ENCODE data around the gene SOX4. TPM values are rescaled to one million over a fixed set of nuclear protein-coding genes. Genes with fewer than 3 reads are reported as not detected.

SOX4 gene
- total RNA-seq, 2 experiments from 2014 or later = 0.05 to 0.12 TPM

DNA sequence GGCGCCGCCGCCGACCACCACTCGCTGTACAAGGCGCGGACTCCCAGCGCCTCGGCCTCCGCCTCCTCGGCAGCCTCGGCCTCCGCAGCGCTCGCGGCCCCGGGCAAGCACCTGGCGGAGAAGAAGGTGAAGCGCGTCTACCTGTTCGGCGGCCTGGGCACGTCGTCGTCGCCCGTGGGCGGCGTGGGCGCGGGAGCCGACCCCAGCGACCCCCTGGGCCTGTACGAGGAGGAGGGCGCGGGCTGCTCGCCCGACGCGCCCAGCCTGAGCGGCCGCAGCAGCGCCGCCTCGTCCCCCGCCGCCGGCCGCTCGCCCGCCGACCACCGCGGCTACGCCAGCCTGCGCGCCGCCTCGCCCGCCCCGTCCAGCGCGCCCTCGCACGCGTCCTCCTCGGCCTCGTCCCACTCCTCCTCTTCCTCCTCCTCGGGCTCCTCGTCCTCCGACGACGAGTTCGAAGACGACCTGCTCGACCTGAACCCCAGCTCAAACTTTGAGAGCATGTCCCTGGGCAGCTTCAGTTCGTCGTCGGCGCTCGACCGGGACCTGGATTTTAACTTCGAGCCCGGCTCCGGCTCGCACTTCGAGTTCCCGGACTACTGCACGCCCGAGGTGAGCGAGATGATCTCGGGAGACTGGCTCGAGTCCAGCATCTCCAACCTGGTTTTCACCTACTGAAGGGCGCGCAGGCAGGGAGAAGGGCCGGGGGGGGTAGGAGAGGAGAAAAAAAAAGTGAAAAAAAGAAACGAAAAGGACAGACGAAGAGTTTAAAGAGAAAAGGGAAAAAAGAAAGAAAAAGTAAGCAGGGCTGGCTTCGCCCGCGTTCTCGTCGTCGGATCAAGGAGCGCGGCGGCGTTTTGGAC lies 2.0 kb downstream of the SOX4 start:
- peak; percentile 18 for DNase-seq
- CTCF ChIA-PET = interaction anchor here (3.3 to 8.8 kb wide), 2 partner anchors 7 to 1030 kb away, joined by 18 to 107 read pairs; no protein-coding TSS in a partner anchor
- H3K9me3 Mint-ChIP-seq = no peaks in the 10 kb centered on the region
- H3K27ac Mint-ChIP-seq = no peak overlapping the region
- peaks cover 46% of the 10 kb centered on the region for H3K27me3 Mint-ChIP-seq
- POLR2A ChIA-PET = no interaction called here
- intact Hi-C loops (cut with micrococcal nuclease) = loop anchor here (5.0 kb wide), 1 partner anchor 72 kb away; no protein-coding TSS in a partner anchor
- H3K4me1 Mint-ChIP-seq (ENCODE audit: low read depth) = peaks cover 19% of the 10 kb centered on the region
- H3K4me3 Mint-ChIP-seq = peak overlapping the region; percentile 76
- H3K36me3 Mint-ChIP-seq = peaks cover 4% of the 10 kb centered on the region

DNA sequence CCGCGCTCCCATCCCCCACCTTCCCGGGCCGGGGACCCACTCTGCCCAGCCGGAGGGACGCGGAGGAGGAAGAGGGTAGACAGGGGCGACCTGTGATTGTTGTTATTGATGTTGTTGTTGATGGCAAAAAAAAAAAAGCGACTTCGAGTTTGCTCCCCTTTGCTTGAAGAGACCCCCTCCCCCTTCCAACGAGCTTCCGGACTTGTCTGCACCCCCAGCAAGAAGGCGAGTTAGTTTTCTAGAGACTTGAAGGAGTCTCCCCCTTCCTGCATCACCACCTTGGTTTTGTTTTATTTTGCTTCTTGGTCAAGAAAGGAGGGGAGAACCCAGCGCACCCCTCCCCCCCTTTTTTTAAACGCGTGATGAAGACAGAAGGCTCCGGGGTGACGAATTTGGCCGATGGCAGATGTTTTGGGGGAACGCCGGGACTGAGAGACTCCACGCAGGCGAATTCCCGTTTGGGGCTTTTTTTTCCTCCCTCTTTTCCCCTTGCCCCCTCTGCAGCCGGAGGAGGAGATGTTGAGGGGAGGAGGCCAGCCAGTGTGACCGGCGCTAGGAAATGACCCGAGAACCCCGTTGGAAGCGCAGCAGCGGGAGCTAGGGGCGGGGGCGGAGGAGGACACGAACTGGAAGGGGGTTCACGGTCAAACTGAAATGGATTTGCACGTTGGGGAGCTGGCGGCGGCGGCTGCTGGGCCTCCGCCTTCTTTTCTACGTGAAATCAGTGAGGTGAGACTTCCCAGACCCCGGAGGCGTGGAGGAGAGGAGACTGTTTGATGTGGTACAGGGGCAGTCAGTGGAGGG lies 2.8 kb downstream of the SOX4 start:
- CTCF ChIA-PET = interaction anchor here (0.6 to 8.8 kb wide), 4 partner anchors 8 to 1031 kb away, joined by 3 to 107 read pairs (median 10); no protein-coding TSS in a partner anchor

DNA sequence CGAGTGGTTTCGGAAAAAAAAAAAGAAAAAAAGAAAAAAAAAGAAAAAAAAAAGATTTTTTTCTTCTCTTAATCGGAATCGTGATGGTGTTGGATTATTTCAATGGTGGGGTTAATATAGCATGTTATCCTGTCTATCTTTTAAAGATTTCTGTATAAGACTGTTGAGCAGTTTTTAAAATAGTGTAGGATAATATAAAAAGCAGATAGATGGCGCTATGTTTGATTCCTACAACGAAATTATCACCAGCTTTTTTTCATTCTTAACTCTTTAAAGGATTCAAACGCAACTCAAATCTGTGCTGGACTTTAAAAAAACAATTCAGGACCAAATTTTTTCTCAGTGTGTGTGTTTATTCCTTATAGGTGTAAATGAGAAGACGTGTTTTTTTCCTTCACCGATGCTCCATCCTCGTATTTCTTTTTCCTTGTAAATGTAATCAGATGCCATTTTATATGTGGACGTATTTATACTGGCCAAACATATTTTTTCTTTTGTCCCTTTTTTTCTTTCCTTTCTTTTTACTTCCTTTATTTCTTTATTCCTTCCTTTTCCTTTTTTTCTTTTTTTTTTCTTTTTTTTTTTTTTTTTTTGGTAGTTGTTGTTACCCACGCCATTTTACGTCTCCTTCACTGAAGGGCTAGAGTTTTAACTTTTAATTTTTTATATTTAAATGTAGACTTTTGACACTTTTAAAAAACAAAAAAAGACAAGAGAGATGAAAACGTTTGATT lies 3.6 kb downstream of the SOX4 start:
- Mint-ChIP-seq H3K36me3 (peaks cover 4% of the 10 kb centered on the region), H3K27ac (no peak overlapping the region), H3K9me3 (no peaks in the 10 kb centered on the region), H3K27me3 (peaks cover 50% of the 10 kb centered on the region), H3K4me1 (ENCODE audit: low read depth) (peaks cover 19% of the 10 kb centered on the region), H3K4me3 (peak overlapping the region; percentile 76)
- CTCF ChIA-PET = interaction anchor here (1.0 to 3.3 kb wide), 2 partner anchors 9 to 674 kb away, joined by 3 to 18 read pairs; no protein-coding TSS in a partner anchor
- intact Hi-C loops (cut with micrococcal nuclease) = loop anchor here (5.0 kb wide), 1 partner anchor 70 kb away; no protein-coding TSS in a partner anchor
- no peak for DNase-seq
- POLR2A ChIA-PET = no interaction called here

More for the DNA sequence above, 2.8 kb downstream of the SOX4 start:
- H3K27me3 Mint-ChIP-seq = peaks cover 47% of the 10 kb centered on the region
- H3K4me1 Mint-ChIP-seq (ENCODE audit: low read depth) = peaks cover 19% of the 10 kb centered on the region
- no peaks in the 10 kb centered on the region for H3K9me3 Mint-ChIP-seq
- H3K4me3 Mint-ChIP-seq = peak overlapping the region; percentile 76
- POLR2A ChIA-PET = no interaction called here
- peaks cover 4% of the 10 kb centered on the region for H3K36me3 Mint-ChIP-seq
- peak; percentile 18 for DNase-seq
- intact Hi-C loops (cut with micrococcal nuclease) = loop anchor here (5.0 kb wide), 1 partner anchor 71 kb away; no protein-coding TSS in a partner anchor
- H3K27ac Mint-ChIP-seq = no peak overlapping the region

DNA sequence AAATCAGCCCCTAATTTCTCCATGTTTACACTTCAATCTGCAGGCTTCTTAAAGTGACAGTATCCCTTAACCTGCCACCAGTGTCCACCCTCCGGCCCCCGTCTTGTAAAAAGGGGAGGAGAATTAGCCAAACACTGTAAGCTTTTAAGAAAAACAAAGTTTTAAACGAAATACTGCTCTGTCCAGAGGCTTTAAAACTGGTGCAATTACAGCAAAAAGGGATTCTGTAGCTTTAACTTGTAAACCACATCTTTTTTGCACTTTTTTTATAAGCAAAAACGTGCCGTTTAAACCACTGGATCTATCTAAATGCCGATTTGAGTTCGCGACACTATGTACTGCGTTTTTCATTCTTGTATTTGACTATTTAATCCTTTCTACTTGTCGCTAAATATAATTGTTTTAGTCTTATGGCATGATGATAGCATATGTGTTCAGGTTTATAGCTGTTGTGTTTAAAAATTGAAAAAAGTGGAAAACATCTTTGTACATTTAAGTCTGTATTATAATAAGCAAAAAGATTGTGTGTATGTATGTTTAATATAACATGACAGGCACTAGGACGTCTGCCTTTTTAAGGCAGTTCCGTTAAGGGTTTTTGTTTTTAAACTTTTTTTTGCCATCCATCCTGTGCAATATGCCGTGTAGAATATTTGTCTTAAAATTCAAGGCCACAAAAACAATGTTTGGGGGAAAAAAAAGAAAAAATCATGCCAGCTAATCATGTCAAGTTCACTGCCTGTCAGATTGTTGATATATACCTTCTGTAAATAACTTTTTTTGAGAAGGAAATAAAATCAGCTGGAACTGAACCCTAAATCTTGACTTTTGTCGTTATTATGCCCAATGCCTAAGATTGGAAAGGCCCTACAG lies 4.5 kb downstream of the SOX4 start:
- Mint-ChIP-seq H3K27me3 (peaks cover 50% of the 10 kb centered on the region), H3K27ac (no peak overlapping the region), H3K4me3 (no peak overlapping the region), H3K4me1 (ENCODE audit: low read depth) (peaks cover 19% of the 10 kb centered on the region), H3K36me3 (peaks cover 4% of the 10 kb centered on the region), H3K9me3 (no peaks in the 10 kb centered on the region)
- POLR2A ChIA-PET = no interaction called here
- DNase-seq = no peak
- intact Hi-C loops (cut with micrococcal nuclease) = loop anchor here (5.0 kb wide), 1 partner anchor 69 kb away; no protein-coding TSS in a partner anchor
- CTCF ChIA-PET = interaction anchor here (3.3 kb wide), 1 partner anchor 9 kb away, joined by 18 read pairs; no protein-coding TSS in a partner anchor

GRCh38 chr6:21598674-21599023 lies 5.1 kb downstream of the SOX4 start:
- ChIA-PET CTCF (interaction anchor here (3.3 kb wide), 1 partner anchor 10 kb away, joined by 18 read pairs; no protein-coding TSS in a partner anchor), POLR2A (no interaction called here)
- Mint-ChIP-seq H3K36me3 (peaks cover 4% of the 10 kb centered on the region), H3K27me3 (peaks cover 50% of the 10 kb centered on the region), H3K4me3 (no peak overlapping the region), H3K4me1 (ENCODE audit: low read depth) (peaks cover 19% of the 10 kb centered on the region), H3K27ac (no peak overlapping the region), H3K9me3 (no peaks in the 10 kb centered on the region)
- intact Hi-C loops (cut with micrococcal nuclease) = loop anchor here (5.0 kb wide), 1 partner anchor 69 kb away; no protein-coding TSS in a partner anchor
- no peak for DNase-seq

DNA sequence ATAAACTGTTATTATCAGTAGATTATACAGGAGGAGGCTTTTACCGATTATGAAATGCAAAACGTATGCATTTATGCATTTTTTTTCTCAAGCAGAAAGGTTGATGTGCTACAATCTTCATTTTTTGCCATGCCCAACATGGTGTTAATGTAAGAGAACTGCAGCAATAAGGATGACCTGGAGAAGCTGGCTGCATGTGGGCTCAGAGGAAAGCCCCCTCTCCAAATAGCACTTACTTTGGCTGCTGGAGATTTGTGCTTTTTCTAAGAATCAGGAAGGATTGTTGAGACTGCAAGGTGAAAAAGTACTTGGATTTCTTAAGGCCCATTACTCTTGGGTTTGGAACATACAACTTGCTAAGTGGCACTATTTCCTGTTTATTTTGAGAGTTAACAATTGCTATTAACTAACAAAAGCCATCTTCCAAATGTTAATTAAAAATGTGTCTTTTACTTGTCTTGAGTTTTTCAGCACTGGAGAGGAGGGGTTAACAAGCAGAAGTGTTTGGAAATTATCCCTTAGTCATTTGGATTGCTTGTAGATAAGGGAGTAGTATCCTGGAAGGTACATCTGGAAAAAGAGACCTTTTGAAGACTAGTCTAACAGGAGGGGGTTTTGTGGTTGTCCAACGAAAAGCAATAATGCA lies 5.6 kb downstream of the SOX4 start:
- H3K27me3 Mint-ChIP-seq = peaks cover 50% of the 10 kb centered on the region
- POLR2A ChIA-PET = no interaction called here
- intact Hi-C loops (cut with micrococcal nuclease) = loop anchor here (5.0 kb wide), 1 partner anchor 68 kb away; no protein-coding TSS in a partner anchor
- H3K27ac Mint-ChIP-seq = no peak overlapping the region
- CTCF ChIA-PET = interaction anchor here (1.4 to 3.3 kb wide), 3 partner anchors 10 to 11 kb away, joined by 3 to 18 read pairs (median 9); no protein-coding TSS in a partner anchor
- peaks cover 19% of the 10 kb centered on the region for H3K4me1 Mint-ChIP-seq (ENCODE audit: low read depth)
- no peaks in the 10 kb centered on the region for H3K9me3 Mint-ChIP-seq
- H3K36me3 Mint-ChIP-seq = peaks cover 4% of the 10 kb centered on the region
- DNase-seq = no peak
- H3K4me3 Mint-ChIP-seq = no peak overlapping the region

GRCh38 chr6:21601339-21601923 lies 7.9 kb downstream of the SOX4 start:
- no peaks in the 10 kb centered on the region for H3K36me3 Mint-ChIP-seq
- H3K4me3 Mint-ChIP-seq = no peak overlapping the region
- no peak for DNase-seq
- H3K9me3 Mint-ChIP-seq = no peaks in the 10 kb centered on the region
- POLR2A ChIA-PET = no interaction called here
- no peak overlapping the region for H3K27ac Mint-ChIP-seq
- intact Hi-C loops (cut with micrococcal nuclease) = no loop called here
- H3K4me1 Mint-ChIP-seq (ENCODE audit: low read depth) = peaks cover 7% of the 10 kb centered on the region
- H3K27me3 Mint-ChIP-seq = peaks cover 42% of the 10 kb centered on the region
- CTCF ChIA-PET = no interaction called here

GRCh38 chr6:21601932-21602390 lies 8.4 kb downstream of the SOX4 start:
- Mint-ChIP-seq H3K4me3 (no peak overlapping the region), H3K36me3 (no peaks in the 10 kb centered on the region), H3K4me1 (ENCODE audit: low read depth) (peaks cover 2% of the 10 kb centered on the region), H3K9me3 (no peaks in the 10 kb centered on the region), H3K27me3 (peaks cover 40% of the 10 kb centered on the region), H3K27ac (no peak overlapping the region)
- DNase-seq = no peak
- CTCF ChIA-PET = no interaction called here
- POLR2A ChIA-PET = no interaction called here
- intact Hi-C loops (cut with micrococcal nuclease) = no loop called here

DNA sequence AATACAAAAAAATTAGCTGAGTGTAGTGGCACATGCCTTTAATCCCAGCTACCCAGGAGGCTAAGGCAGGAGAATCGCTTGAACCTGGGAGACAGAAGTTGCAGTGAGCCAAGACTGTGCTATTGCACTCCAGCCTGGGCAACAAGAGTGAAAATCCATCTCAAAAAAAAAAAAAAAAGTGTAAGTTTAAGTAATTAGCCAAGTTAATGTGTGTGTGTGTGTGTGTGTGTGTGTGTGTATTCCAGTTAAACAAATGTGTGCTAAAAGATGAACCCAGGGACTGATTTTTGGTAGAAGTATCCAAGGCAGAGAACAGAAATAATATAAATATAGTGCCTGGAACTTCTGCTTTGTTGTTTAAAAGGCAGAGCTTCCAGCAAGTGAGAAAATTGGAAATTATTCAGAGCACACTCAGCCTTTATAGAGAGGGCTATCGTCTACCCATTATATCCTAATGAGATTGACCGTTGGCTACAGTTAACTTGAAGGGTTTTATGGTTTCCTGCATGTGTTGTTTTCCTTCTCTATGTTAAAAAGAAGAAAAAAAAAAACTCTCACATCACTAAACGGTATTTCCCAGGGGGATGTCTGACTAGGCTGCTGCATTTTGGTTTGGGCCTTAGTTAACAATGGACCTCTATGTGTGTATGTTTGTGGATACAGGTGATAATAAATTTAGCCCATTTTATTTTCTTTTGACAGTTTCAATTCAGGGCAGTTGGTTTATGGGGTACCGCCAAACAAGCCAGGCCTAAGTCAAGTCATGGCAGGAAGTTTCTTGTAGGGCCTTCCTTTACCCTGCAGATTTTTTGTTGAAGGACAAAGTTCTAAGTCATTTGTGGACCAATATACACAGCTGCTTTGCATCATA lies 9.8 kb downstream of the SOX4 start:
- Mint-ChIP-seq H3K9me3 (no peaks in the 10 kb centered on the region), H3K4me1 (ENCODE audit: low read depth) (no peaks in the 10 kb centered on the region), H3K27ac (no peak overlapping the region), H3K36me3 (no peaks in the 10 kb centered on the region), H3K4me3 (no peak overlapping the region), H3K27me3 (peaks cover 30% of the 10 kb centered on the region)
- no peak for DNase-seq
- ChIA-PET POLR2A (no interaction called here), CTCF (no interaction called here)
- intact Hi-C loops (cut with micrococcal nuclease) = no loop called here

DNA sequence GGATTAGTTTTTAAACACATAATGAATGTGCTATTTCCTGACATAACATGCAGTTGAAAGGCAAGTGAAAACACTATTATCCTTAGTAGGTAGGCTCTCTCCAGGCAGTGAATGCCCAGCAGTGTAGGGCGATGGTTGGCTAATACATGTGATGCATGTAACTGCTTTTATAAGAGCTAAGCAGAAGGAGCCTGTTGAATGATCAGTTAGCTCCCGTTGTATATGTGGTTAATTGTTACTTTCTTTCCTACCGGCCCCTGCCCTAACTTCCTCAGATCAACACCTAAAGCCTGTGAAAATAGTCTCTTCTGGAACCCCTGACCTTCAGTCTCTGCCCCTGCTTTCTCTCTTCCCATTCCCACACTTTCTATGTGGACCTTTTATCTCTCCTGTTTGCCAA lies 10.5 kb downstream of the SOX4 start:
- H3K36me3 Mint-ChIP-seq = no peaks in the 10 kb centered on the region

More for the DNA sequence above, 10.5 kb downstream of the SOX4 start:
- no peak for DNase-seq
- POLR2A ChIA-PET = no interaction called here
- intact Hi-C loops (cut with micrococcal nuclease) = no loop called here
- CTCF ChIA-PET = no interaction called here
- Mint-ChIP-seq H3K9me3 (no peaks in the 10 kb centered on the region), H3K27me3 (peaks cover 24% of the 10 kb centered on the region), H3K4me3 (no peak overlapping the region), H3K4me1 (ENCODE audit: low read depth) (no peaks in the 10 kb centered on the region), H3K27ac (no peak overlapping the region)

Measured in activated CD4-positive, alpha-beta memory T cell treated with anti-CD3 and anti-CD28 coated beads for 36 hours (primary cell).